Right lobe of liver (tissue), 6 donors: ENCODE results near the gene NATD1. TPM values are rescaled to one million over a fixed set of nuclear protein-coding genes. Genes with fewer than 3 reads are reported as not detected.

ENCODE experiments used
- ATAC-seq, 4 donors: fragments of 200-7000 bp; cut with Tn5 transposase; one replicate each; pipeline ENCODE4 v1.9.1; 2020; ENCODE audit warnings: mild to moderate bottlenecking in 4 of 4, moderate library complexity in 4 of 4
- DNase-seq, 3 donors: peaks; one replicate each; pipeline ENCODE4 v3.0.0-alpha.2; 2020
- H3K27ac ChIP-seq, 3 donors: fragments of 200-600 bp; one replicate each; pipeline ENCODE4 v1.8.0; 2022
- H3K27me3 ChIP-seq, 2 donors: fragments of 200-600 bp; one replicate each; pipeline ENCODE4 v1.8.0; 2022
- H3K36me3 ChIP-seq, 4 donors: fragments of 200-600 bp; sonication (generic) in 1 of 4; one replicate each; pipeline versions ENCODE4 v1.5.1 to v1.8.0; 2017 to 2022; ENCODE audit warnings: control low read depth in 1 of 4
- H3K4me1 ChIP-seq, 4 donors: fragments of 200-600 bp; sonication (generic) in 1 of 4; one replicate each; pipeline versions ENCODE4 v1.5.1 to v1.8.0; 2017 to 2022; ENCODE audit warnings: control low read depth in 1 of 4
- H3K4me3 ChIP-seq, 3 donors: fragments of 200-600 bp; one replicate each; pipeline ENCODE4 v1.8.0; 2022
- H3K9me3 ChIP-seq, 4 donors: fragments of 200-600 bp; sonication (generic) in 1 of 4; one replicate each; pipeline versions ENCODE4 v1.5.1 to v1.8.0; 2017 to 2022; ENCODE audit warnings: control low read depth in 1 of 4
- POLR2A ChIP-seq: fragments of 450-650 bp; IDR thresholded peaks from one replicate; pipeline ENCODE4 v1.6.1; 2017; ENCODE audit warnings: antibody characterized with exemption, mild to moderate bottlenecking
- WGBS: methylation state at CpG from one replicate; pipeline ENCODE4 v1.1.6; 2018; ENCODE audit warnings: low coverage, low lambda C conversion rate; ENCODE audit not compliant: insufficient coverage; ENCODE audit errors: missing lambda C conversion rate; 5-methylcytosine and 5-hydroxymethylcytosine counted together
- intact Hi-C, 2 donors: fragments of 100-400 bp; cut with DNase I; formaldehyde crosslinking; loops; one replicate each; pipeline versions ENCODE4 v1.11.2 to v1.14.1; 2022
- total RNA-seq, 6 experiments: library from RNA; depleted of rRNA in 2 of 6; stranded (reverse); fragments of >200 nt in 2 of 6; fragmentation: NEBNext Ultra II Directional in 3 of 6; extraction: Animal tissue kit (Norgen Biotek cat#: 25700) in 3 of 6; gene quantifications; one replicate each; pipeline versions ENCODE4 v1.1.0 to v1.2.4, GENCODE V29; 2016 to 2023
- TF ChIP-seq, protein P1 (sequence below), 4 donors: fragments of 200-600 bp in 3 of 4; fragments of 450-650 bp in 1 of 4; IDR thresholded peaks; one replicate each; pipeline versions ENCODE4 v1.5.1 to v1.8.0; 2016 to 2022; ENCODE audit warnings: antibody characterized with exemption in 4 of 4, mild to moderate bottlenecking in 2 of 4
- donor health status: DM: no; HTN: yes; CAD: no.
- donor health status: DM: no; HTN: no; CAD: no.
- donor health status: DM: no; HTN: no; CAD: no.
- donor health status: DM: no; HTN: yes; CAD: no.
- donor health status: DM: no; HTN: yes; CAD: no.

Gene NATD1
- total RNA-seq, 6 experiments from 2014 or later, result 3.3 to 5.5 (median 4.7) TPM

- no peaks in the 10 kb centered on the region for H3K4me1 ChIP-seq
- WGBS, result 41% methylated on average over 5 of the region's 9 CpGs
- TF ChIP-seq, protein P1, sequence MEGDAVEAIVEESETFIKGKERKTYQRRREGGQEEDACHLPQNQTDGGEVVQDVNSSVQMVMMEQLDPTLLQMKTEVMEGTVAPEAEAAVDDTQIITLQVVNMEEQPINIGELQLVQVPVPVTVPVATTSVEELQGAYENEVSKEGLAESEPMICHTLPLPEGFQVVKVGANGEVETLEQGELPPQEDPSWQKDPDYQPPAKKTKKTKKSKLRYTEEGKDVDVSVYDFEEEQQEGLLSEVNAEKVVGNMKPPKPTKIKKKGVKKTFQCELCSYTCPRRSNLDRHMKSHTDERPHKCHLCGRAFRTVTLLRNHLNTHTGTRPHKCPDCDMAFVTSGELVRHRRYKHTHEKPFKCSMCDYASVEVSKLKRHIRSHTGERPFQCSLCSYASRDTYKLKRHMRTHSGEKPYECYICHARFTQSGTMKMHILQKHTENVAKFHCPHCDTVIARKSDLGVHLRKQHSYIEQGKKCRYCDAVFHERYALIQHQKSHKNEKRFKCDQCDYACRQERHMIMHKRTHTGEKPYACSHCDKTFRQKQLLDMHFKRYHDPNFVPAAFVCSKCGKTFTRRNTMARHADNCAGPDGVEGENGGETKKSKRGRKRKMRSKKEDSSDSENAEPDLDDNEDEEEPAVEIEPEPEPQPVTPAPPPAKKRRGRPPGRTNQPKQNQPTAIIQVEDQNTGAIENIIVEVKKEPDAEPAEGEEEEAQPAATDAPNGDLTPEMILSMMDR (IDR thresholded peaks at IDR 0.05), result no peak
- no peak for TF ChIP-seq POLR2A
- no peak overlapping the region for H3K27ac ChIP-seq
- no peaks in the 10 kb centered on the region for H3K27me3 ChIP-seq
- DNase-seq, result no peak
- H3K9me3 ChIP-seq, result no peaks in the 10 kb centered on the region
- ATAC-seq, result no peak
- H3K36me3 ChIP-seq, result peaks cover 0 to 17% (median 9%) of the 10 kb centered on the region in 4 donors
- no peak overlapping the region for H3K4me3 ChIP-seq
- intact Hi-C loops, result no loop called here
These were observed 53.9 kb downstream of the NATD1 start for GRCh38 chr17:21199311-21199710.

DNA sequence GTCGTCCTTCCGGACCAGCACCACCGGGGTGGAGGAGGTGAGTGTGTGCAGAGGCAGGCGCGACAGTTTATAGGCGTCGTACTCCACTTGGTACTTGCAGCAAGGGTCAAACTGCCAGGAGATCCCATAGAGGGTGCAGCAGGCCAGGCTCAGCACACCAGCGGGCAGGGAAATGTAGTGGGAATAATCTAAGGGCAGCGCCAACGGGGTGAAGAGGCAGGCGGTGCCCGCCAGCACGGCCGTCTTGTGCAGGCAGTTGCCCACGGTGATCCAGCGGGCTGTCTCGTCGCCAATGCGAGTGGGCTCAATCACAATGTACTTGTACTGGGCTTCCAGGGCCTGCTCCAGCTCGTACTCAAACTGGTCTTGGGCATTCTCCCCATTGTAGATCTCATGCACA is 54.8 kb downstream of the NATD1 start:
- 100% methylated on average over 4 of the region's 20 CpGs for WGBS
- intact Hi-C loops, result no loop called here
- no peak for DNase-seq

GRCh38 chr17:21196126-21196525 is 57.1 kb downstream of the NATD1 start:
- ATAC-seq, result no peak
- 33% methylated on average over 1 of the region's 5 CpGs for WGBS

More for the DNA sequence above, 54.8 kb downstream of the NATD1 start:
- no peak overlapping the region for H3K27ac ChIP-seq
- TF ChIP-seq POLR2A, result no peak
- TF ChIP-seq, protein P1 (IDR thresholded peaks at IDR 0.05), result no peak
- H3K27me3 ChIP-seq, result no peaks in the 10 kb centered on the region
- H3K36me3 ChIP-seq, result peaks cover 0 to 17% (median 9%) of the 10 kb centered on the region in 4 donors
- no peaks in the 10 kb centered on the region for H3K4me1 ChIP-seq
- no peak overlapping the region for H3K4me3 ChIP-seq
- no peak for ATAC-seq
- no peaks in the 10 kb centered on the region for H3K9me3 ChIP-seq

DNA sequence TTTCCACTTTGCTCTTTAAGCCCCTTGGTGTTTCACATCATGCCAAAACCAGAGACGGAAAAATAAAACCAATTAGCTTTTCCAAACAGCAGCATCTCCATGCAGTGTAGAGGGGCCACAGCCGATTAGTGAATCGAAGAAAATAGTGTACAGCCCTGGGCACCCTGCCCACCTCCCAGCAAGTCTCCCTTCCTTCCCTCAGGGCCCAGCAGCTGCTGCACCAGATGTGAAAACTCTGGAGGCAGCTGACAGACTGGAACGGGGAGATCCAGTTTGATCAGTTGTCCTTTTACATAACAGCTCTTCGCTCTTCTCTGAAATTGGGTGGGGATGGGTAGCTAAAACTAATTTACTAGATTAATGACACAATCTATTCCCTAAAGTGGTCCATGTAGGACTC is 58.5 kb downstream of the NATD1 start:
- intact Hi-C loops, result no loop called here
- H3K4me3 ChIP-seq, result no peak overlapping the region
- no peaks in the 10 kb centered on the region for H3K4me1 ChIP-seq
- WGBS, result 79% methylated on average over 5 of the region's 5 CpGs
- peaks cover 0 to 17% (median 9%) of the 10 kb centered on the region in 4 donors for H3K36me3 ChIP-seq
- H3K27ac ChIP-seq, result no peak overlapping the region
- no peak for ATAC-seq
- H3K9me3 ChIP-seq, result no peaks in the 10 kb centered on the region
- no peak for DNase-seq
- no peak for TF ChIP-seq POLR2A
- TF ChIP-seq, protein P1 (IDR thresholded peaks at IDR 0.05), result no peak
- H3K27me3 ChIP-seq, result no peaks in the 10 kb centered on the region

More at GRCh38 chr17:21196126-21196525, 57.1 kb downstream of the NATD1 start:
- no peaks in the 10 kb centered on the region for H3K27me3 ChIP-seq
- no peaks in the 10 kb centered on the region for H3K4me1 ChIP-seq
- H3K36me3 ChIP-seq, result peaks cover 0 to 17% (median 9%) of the 10 kb centered on the region in 4 donors
- no peak for TF ChIP-seq POLR2A
- TF ChIP-seq, protein P1 (IDR thresholded peaks at IDR 0.05), result no peak
- intact Hi-C loops, result no loop called here
- no peak overlapping the region for H3K4me3 ChIP-seq
- no peak for DNase-seq
- H3K27ac ChIP-seq, result no peak overlapping the region
- H3K9me3 ChIP-seq, result no peaks in the 10 kb centered on the region

GRCh38 chr17:21194226-21194625 is 59.0 kb downstream of the NATD1 start:
- Histone ChIP-seq H3K36me3 (peaks cover 0 to 17% (median 9%) of the 10 kb centered on the region in 4 donors), H3K27ac (peak overlapping the region in 1 of 3 donors; percentile 6), H3K9me3 (no peaks in the 10 kb centered on the region), H3K4me1 (no peaks in the 10 kb centered on the region), H3K27me3 (no peaks in the 10 kb centered on the region), H3K4me3 (no peak overlapping the region)
- DNase-seq (no peak), ATAC-seq (peak; percentile 46 to 60 (median 52))
- 49% methylated on average over 4 of the region's 8 CpGs for WGBS
- TF ChIP-seq, protein P1 (IDR thresholded peaks at IDR 0.05), result no peak
- intact Hi-C loops, result no loop called here
